GM12878 (cell line): Measurements from ENCODE around the gene NT5DC3. TPM values are rescaled to one million over a fixed set of nuclear protein-coding genes. Genes with fewer than 3 reads are reported as not detected.

Experiments used
- ATAC-seq: fragments of 200-7000 bp; cut with Tn5 transposase; 3 replicates; pipeline ENCODE4 v1.9.1; 2020; ENCODE audit warnings: mild to moderate bottlenecking, moderate library complexity
- BruUV-seq: library from RNA; stranded (reverse); fragments of 400-500 nt; replicated peaks from 2 replicates; lab custom pipeline; 2021; lab: Mats Ljungman, UMichigan
- CTCF ChIA-PET: fragments of 300-600 bp; sonication (Branson Sonifier 250); formaldehyde crosslinking; extraction: SDS; loops from one replicate; lab custom pipeline; 2021; ENCODE audit warnings: inconsistent platforms; lab: Yijun Ruan, JAX
- POLR2A ChIA-PET: fragments of 350-600 bp; formaldehyde crosslinking; extraction: SDS; loops from one replicate; lab custom pipeline; 2021; ENCODE audit warnings: inconsistent platforms; lab: Charles Lee
- RAD21 ChIA-PET: fragments of 300-600 bp; sonication (Branson Sonifier 250); formaldehyde crosslinking; loops from one replicate; lab custom pipeline; 2023; ENCODE audit warnings: antibody characterized with exemption; ENCODE audit not compliant: unreplicated experiment; lab: Charles Lee
- SMC1A ChIA-PET: fragments of 300-600 bp; sonication (Branson Sonifier 250); formaldehyde crosslinking; loops from one replicate; lab custom pipeline; 2023; ENCODE audit not compliant: unreplicated experiment, uncharacterized antibody; lab: Charles Lee
- DNase-seq: peaks from one replicate; pipeline ENCODE4 v3.0.0-alpha.2; 2011; ENCODE audit warnings: low read depth, low spot score
- FAIRE-seq: peaks from 3 replicates; lab custom pipeline; 2011; peaks lifted over from hg19 to GRCh38; lab: Jason Lieb, UNC
- H2AFZ ChIP-seq: 2 replicates; pipeline ENCODE4 v1.6.0; 2011; ENCODE audit warnings: low read depth, low read length, control low read depth; ENCODE audit not compliant: control insufficient read depth
- H3K27ac ChIP-seq: 2 replicates; pipeline ENCODE4 v1.5.1; 2011; ENCODE audit warnings: control low read depth; ENCODE audit not compliant: control insufficient read depth, insufficient read depth
- H3K27me3 ChIP-seq, 2 experiments: replicated peaks in 1 of 2; 2 replicates each; pipeline versions ENCODE4 v1.6.0 to v1.6.1; 2011; ENCODE audit warnings: low read length in 1 of 2; ENCODE audit not compliant: control insufficient read depth in 2 of 2, insufficient read depth in 2 of 2
- H3K36me3 ChIP-seq, 2 experiments: 2 replicates each; pipeline ENCODE4 v1.5.1; 2011; ENCODE audit warnings: low read length in 1 of 2; ENCODE audit not compliant: control insufficient read depth in 2 of 2, insufficient read depth in 2 of 2
- H3K4me1 ChIP-seq: 2 replicates; pipeline ENCODE4 v1.6.1; 2011; ENCODE audit warnings: mild to moderate bottlenecking, low read length, moderate library complexity, mixed read lengths; ENCODE audit not compliant: control insufficient read depth, insufficient read depth
- H3K4me2 ChIP-seq: 2 replicates; pipeline ENCODE4 v1.6.0; 2011; ENCODE audit warnings: control low read depth; ENCODE audit not compliant: control insufficient read depth, insufficient read depth
- H3K4me3 ChIP-seq: fragments of 200-600 bp; sonication (generic); 2 replicates; pipeline ENCODE4 v1.5.1; 2016
- H3K79me2 ChIP-seq: 2 replicates; pipeline ENCODE4 v1.6.0; 2011; ENCODE audit warnings: low read length; ENCODE audit not compliant: control insufficient read depth, insufficient read depth
- H3K9ac ChIP-seq: 2 replicates; pipeline ENCODE4 v1.8.0; 2011; ENCODE audit warnings: low read length, control low read depth, mixed read lengths; ENCODE audit not compliant: control insufficient read depth, insufficient read depth
- H3K9me3 ChIP-seq: replicated peaks from 3 replicates; pipeline ENCODE4 v1.5.1; 2011; ENCODE audit warnings: mild to moderate bottlenecking, low read length; ENCODE audit not compliant: control insufficient read depth, insufficient read depth
- H4K20me1 ChIP-seq: 2 replicates; pipeline ENCODE4 v1.6.0; 2011; ENCODE audit not compliant: control insufficient read depth, insufficient read depth
- ETV6 ChIP-seq, 2 experiments: fragments of 450-650 bp in 1 of 2; IDR thresholded peaks in 1 of 2; conservative IDR thresholded peaks in 1 of 2; 2 replicates each; pipeline ENCODE4 v1.6.1; 2014; ENCODE audit warnings: antibody characterized with exemption in 1 of 2, borderline replicate concordance in 1 of 2, low read depth in 1 of 2, mild to moderate bottlenecking in 1 of 2, moderate library complexity in 1 of 2
- NKRF ChIP-seq: fragments of 450-650 bp; conservative IDR thresholded peaks from 2 replicates; pipeline ENCODE4 v1.6.1; 2017; ENCODE audit warnings: mild to moderate bottlenecking, moderate library complexity
- PBX3 ChIP-seq: IDR thresholded peaks from 2 replicates; pipeline ENCODE4 v1.6.1; 2011; ENCODE audit warnings: mild to moderate bottlenecking, low read depth, low read length, moderate library complexity; ENCODE audit not compliant: insufficient replicate concordance
- SUZ12 ChIP-seq: fragments of 200-600 bp; sonication (generic); IDR thresholded peaks from one replicate; pipeline ENCODE4 v1.6.1; 2018; ENCODE audit warnings: antibody characterized with exemption, mild to moderate bottlenecking; ENCODE audit not compliant: unreplicated experiment
- WGBS: methylation state at CpG from one replicate; pipeline ENCODE4 v1.1.6; 2016; ENCODE audit warnings: low lambda C conversion rate; ENCODE audit not compliant: insufficient replicate concordance, insufficient coverage; ENCODE audit errors: missing lambda C conversion rate; 5-methylcytosine and 5-hydroxymethylcytosine counted together
- in situ Hi-C: fragments of 300-500 bp; cut with MboI; formaldehyde crosslinking; loops from 9 replicates; pipeline ENCODE4 v1.14.3; 2018; ENCODE audit warnings: mixed read lengths
- intact Hi-C: fragments of 100-400 bp; cut with micrococcal nuclease; formaldehyde crosslinking; loops from one replicate; pipeline ENCODE4 v1.14.2; 2022; ENCODE audit not compliant: unreplicated experiment
- polyA plus RNA-seq, 11 experiments: library from polyadenylated mRNA; depleted of rRNA in 4 of 11; unstranded in 6 of 11; stranded (reverse) in 5 of 11; fragments of >200 nt; fragmentation: Nextera tagmentation in 4 of 11; fragmentation: Illumina TruSeq in 1 of 11; extraction: Ambion mirVana in 4 of 11; extraction: Trizol in 1 of 11; gene quantifications; 1 replicate in 1 of 11; 2 replicates in 10 of 11; pipeline versions ENCODE4 v1.2.1 to v1.2.3, GENCODE V29; 2011 to 2016; ENCODE audit warnings: inconsistent platforms in 2 of 11, missing spikeins in 2 of 11, low read depth in 1 of 11
- total RNA-seq, 4 experiments: library from RNA; depleted of rRNA in 3 of 4; stranded (reverse); fragments of >200 nt in 3 of 4; fragmentation: Illumina TruSeq in 1 of 4; extraction: Trizol in 1 of 4; gene quantifications; 2 replicates each; pipeline versions ENCODE4 v1.2.1 to v1.2.3, GENCODE V29; 2013 to 2021

NT5DC3 gene
- total and polyA plus RNA-seq, 10 of the 15 experiments (the other 5 are each of a cell fraction or from before 2014, with no cell fraction given), result 2.0 to 12.4 (median 5.9) TPM

GRCh38 chr12:103802586-103802886 lies 38.5 kb downstream of the NT5DC3 start:
- Histone ChIP-seq H3K4me2 (no peak overlapping the region), H3K27me3 (no peaks in the 10 kb centered on the region), H3K4me1 (no peaks in the 10 kb centered on the region), H2AFZ (no peak overlapping the region), H3K36me3 (peaks cover 0 to 1% of the 10 kb centered on the region in 2 experiments; a peak in 3 of 4 replicates), H4K20me1 (no peaks in the 10 kb centered on the region), H3K27ac (no peak overlapping the region), H3K4me3 (no peak overlapping the region), H3K9ac (no peak overlapping the region), H3K79me2 (no peaks in the 10 kb centered on the region), H3K9me3 (no peaks in the 10 kb centered on the region)
- ChIA-PET CTCF (no interaction called here), POLR2A (interaction anchor here (0.6 kb wide), 1 partner anchor 20 kb away, joined by 4 read pairs; no protein-coding TSS in a partner anchor), RAD21 (no interaction called here), SMC1A (no interaction called here)
- intact Hi-C loops (no loop called here), in situ Hi-C loops (no loop called here)
- no TSS peak for BruUV-seq
- FAIRE-seq, result no peak
- no peak for ATAC-seq
- DNase-seq, result no peak
- WGBS, result 95% methylated on average over 1 of the region's 1 CpG
- TF ChIP-seq ETV6 (conservative IDR thresholded peaks at IDR 0.05 in 1 of 2, IDR thresholded peaks at IDR 0.05 in 1 of 2; ENCODE audit: borderline replicate concordance in 1 of 2, low read depth in 1 of 2) (no peak), PBX3 (no peak), SUZ12 (no peak), NKRF (no peak)
